OCI-LY3 (cell line): ENCODE results near the gene CLSTN2.

Source experiments
- H2AFZ ChIP-seq: fragments of 200-600, 300-600 bp; shearing (Covaris generic); 2 replicates; pipeline ENCODE4 v1.6.0; 2014; ENCODE audit warnings: antibody characterized with exemption, low read depth, low read length
- H3K27ac ChIP-seq: fragments of 200-600, 300-600 bp; sonication (generic); 2 replicates; pipeline ENCODE4 v1.5.1; 2014; ENCODE audit warnings: mild to moderate bottlenecking, low read length, moderate library complexity, mixed read lengths
- H3K27me3 ChIP-seq: fragments of 200-600, 300-600 bp; sonication (generic); 2 replicates; pipeline ENCODE4 v1.6.1; 2014; ENCODE audit warnings: low read depth, low read length, mixed read lengths
- H3K36me3 ChIP-seq: fragments of 200-600, 300-600 bp; sonication (generic); replicated peaks from 2 replicates; pipeline ENCODE3; 2014; ENCODE audit warnings: low read depth, low read length, mixed read lengths
- H3K4me1 ChIP-seq: fragments of 300-600, 200-600 bp; sonication (generic); 2 replicates; pipeline ENCODE4 v1.6.1; 2014; ENCODE audit warnings: low read length, mixed read lengths
- H3K4me2 ChIP-seq: fragments of 200-600, 300-600 bp; sonication (generic); 2 replicates; pipeline ENCODE4 v1.6.1; 2014; ENCODE audit warnings: low read length, mixed read lengths
- H3K4me3 ChIP-seq: fragments of 300-600, 200-600 bp; sonication (generic); 2 replicates; pipeline ENCODE4 v1.5.1; 2014; ENCODE audit warnings: antibody characterized with exemption, mild to moderate bottlenecking, low read length, moderate library complexity
- H3K79me2 ChIP-seq: fragments of 300-600, 200-600 bp; shearing (Covaris generic); 2 replicates; pipeline ENCODE4 v1.6.1; 2014; ENCODE audit warnings: mild to moderate bottlenecking, low read length, mixed read lengths
- H3K9ac ChIP-seq: fragments of 300-600, 200-600 bp; shearing (Covaris generic); 2 replicates; pipeline ENCODE4 v1.6.0; 2014; ENCODE audit warnings: mild to moderate bottlenecking, low read length, moderate library complexity
- H3K9me3 ChIP-seq: fragments of 200-600, 300-600 bp; shearing (Covaris generic); 2 replicates; pipeline ENCODE4 v1.6.1; 2014; ENCODE audit warnings: low read length, mixed read lengths; ENCODE audit not compliant: insufficient read depth
- H4K20me1 ChIP-seq: fragments of 200-600, 300-600 bp; sonication (generic); 2 replicates; pipeline ENCODE4 v1.6.1; 2016; ENCODE audit warnings: low read length, mixed read lengths; ENCODE audit not compliant: insufficient read depth
- CTCF ChIP-seq: fragments of 200-600, 300-600 bp; sonication (generic); IDR thresholded peaks from 2 replicates; pipeline ENCODE4 v1.5.1; 2014; ENCODE audit warnings: antibody characterized with exemption, low read length, low read depth
- EZH2phosphoT487 ChIP-seq: fragments of 200-600 bp; shearing (Covaris generic); IDR thresholded peaks from 2 replicates; pipeline ENCODE4 v1.6.1; 2018; ENCODE audit warnings: antibody characterized with exemption, mixed run types, low read depth

The CLSTN2 gene

GRCh38 chr3:140277886-140278285 is 342.9 kb downstream of the CLSTN2 start:
- no peak overlapping the region for H3K9ac ChIP-seq
- H3K79me2 ChIP-seq, result no peaks in the 10 kb centered on the region
- H3K9me3 ChIP-seq, result no peaks in the 10 kb centered on the region
- H3K27me3 ChIP-seq, result peaks cover 43% of the 10 kb centered on the region
- H3K36me3 ChIP-seq, result no peaks in the 10 kb centered on the region
- H3K4me2 ChIP-seq, result no peak overlapping the region
- no peaks in the 10 kb centered on the region for H4K20me1 ChIP-seq
- H3K4me3 ChIP-seq, result no peak overlapping the region
- H2AFZ ChIP-seq, result no peak overlapping the region
- no peak for TF ChIP-seq EZH2phosphoT487
- no peak for TF ChIP-seq CTCF
- H3K4me1 ChIP-seq, result no peaks in the 10 kb centered on the region
- no peak overlapping the region for H3K27ac ChIP-seq

GRCh38 chr3:140284372-140284771 is 349.4 kb downstream of the CLSTN2 start:
- Histone ChIP-seq H4K20me1 (no peaks in the 10 kb centered on the region), H3K36me3 (no peaks in the 10 kb centered on the region), H3K27me3 (peaks cover 68% of the 10 kb centered on the region), H3K27ac (no peak overlapping the region), H3K9ac (no peak overlapping the region), H2AFZ (no peak overlapping the region), H3K4me2 (no peak overlapping the region), H3K4me3 (no peak overlapping the region), H3K9me3 (no peaks in the 10 kb centered on the region), H3K4me1 (no peaks in the 10 kb centered on the region), H3K79me2 (no peaks in the 10 kb centered on the region)
- TF ChIP-seq CTCF (no peak), EZH2phosphoT487 (no peak)

- Histone ChIP-seq H3K4me2 (no peak overlapping the region), H3K27me3 (peaks cover 58% of the 10 kb centered on the region), H2AFZ (no peak overlapping the region), H3K27ac (no peak overlapping the region), H3K36me3 (no peaks in the 10 kb centered on the region), H3K4me3 (no peak overlapping the region), H4K20me1 (no peaks in the 10 kb centered on the region), H3K9ac (no peak overlapping the region), H3K4me1 (no peaks in the 10 kb centered on the region), H3K9me3 (no peaks in the 10 kb centered on the region), H3K79me2 (no peaks in the 10 kb centered on the region)
- TF ChIP-seq CTCF, result no peak
- no peak for TF ChIP-seq EZH2phosphoT487
Observed at GRCh38 chr3:140285380-140285779, 350.4 kb downstream of the CLSTN2 start.

- no peaks in the 10 kb centered on the region for H4K20me1 ChIP-seq
- H3K9me3 ChIP-seq, result no peaks in the 10 kb centered on the region
- H3K27me3 ChIP-seq, result peaks cover 28% of the 10 kb centered on the region
- no peaks in the 10 kb centered on the region for H3K79me2 ChIP-seq
- no peak overlapping the region for H2AFZ ChIP-seq
- no peaks in the 10 kb centered on the region for H3K4me1 ChIP-seq
- H3K4me3 ChIP-seq, result no peak overlapping the region
- H3K9ac ChIP-seq, result no peak overlapping the region
- no peaks in the 10 kb centered on the region for H3K36me3 ChIP-seq
- H3K27ac ChIP-seq, result no peak overlapping the region
- H3K4me2 ChIP-seq, result no peak overlapping the region
- TF ChIP-seq CTCF, result no peak
Observed at GRCh38 chr3:140288595-140288994, 353.6 kb downstream of the CLSTN2 start.
